ENCODE measurements around the gene MSH2.
A peak's percentile ranks its signal among the peaks of the same experiment; 100 is the strongest.
"Not testable (repeated sequence)": the region's sequence is repeated elsewhere in the genome, so short reads cannot be mapped to it uniquely, and the experiment has no call there.

MSH2 gene

DNA sequence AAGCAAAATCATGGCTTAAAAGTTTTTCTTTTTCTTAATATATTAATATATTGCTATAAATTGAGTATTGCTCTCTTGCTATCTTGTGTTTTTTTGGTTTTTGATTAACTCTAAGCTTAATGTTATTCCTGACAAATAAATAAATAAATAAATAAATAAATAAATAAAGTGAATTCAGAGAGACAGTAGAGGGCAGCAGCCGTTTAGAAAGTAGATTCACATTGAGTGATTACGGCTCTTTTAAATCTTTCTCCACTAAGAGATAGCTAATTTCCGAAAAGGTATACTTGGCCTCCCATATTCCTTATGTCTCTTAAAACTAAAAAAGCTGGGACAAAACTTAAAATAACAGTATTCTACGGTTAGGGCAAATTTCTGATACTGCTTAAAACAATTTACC is 34.3 kb downstream of the MSH2 start:
- TF ChIP-seq, protein P1, sequence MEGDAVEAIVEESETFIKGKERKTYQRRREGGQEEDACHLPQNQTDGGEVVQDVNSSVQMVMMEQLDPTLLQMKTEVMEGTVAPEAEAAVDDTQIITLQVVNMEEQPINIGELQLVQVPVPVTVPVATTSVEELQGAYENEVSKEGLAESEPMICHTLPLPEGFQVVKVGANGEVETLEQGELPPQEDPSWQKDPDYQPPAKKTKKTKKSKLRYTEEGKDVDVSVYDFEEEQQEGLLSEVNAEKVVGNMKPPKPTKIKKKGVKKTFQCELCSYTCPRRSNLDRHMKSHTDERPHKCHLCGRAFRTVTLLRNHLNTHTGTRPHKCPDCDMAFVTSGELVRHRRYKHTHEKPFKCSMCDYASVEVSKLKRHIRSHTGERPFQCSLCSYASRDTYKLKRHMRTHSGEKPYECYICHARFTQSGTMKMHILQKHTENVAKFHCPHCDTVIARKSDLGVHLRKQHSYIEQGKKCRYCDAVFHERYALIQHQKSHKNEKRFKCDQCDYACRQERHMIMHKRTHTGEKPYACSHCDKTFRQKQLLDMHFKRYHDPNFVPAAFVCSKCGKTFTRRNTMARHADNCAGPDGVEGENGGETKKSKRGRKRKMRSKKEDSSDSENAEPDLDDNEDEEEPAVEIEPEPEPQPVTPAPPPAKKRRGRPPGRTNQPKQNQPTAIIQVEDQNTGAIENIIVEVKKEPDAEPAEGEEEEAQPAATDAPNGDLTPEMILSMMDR (IDR thresholded peaks at IDR 0.05; ENCODE audit: insufficient read depth, missing control alignments), result peak; percentile 57
- no peak for FAIRE-seq
- no peak for DNase-seq (ENCODE audit: insufficient read length, low spot score)

DNA sequence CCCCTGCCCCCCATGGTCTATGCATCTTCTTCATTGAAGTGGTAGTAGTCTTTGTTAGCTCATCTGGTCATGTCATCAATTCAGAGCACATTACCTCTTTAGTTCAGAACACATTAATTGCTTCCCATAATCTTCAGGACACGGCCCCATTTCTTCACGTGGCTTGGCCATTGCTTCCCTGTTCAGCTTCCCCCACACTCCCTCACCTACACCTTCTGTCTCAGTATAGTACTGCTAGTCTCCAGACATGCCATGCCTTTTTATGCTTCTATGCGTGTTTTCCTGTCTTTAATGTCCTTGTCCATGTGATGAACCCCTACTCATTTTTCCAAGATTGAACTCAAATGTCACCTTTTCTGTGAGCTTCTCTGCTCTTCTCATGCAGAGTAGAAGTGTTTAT is 35.1 kb downstream of the MSH2 start:
- FAIRE-seq, result no peak
- TF ChIP-seq, protein P1 (IDR thresholded peaks at IDR 0.05; ENCODE audit: insufficient read depth, missing control alignments), result no peak
- no peak for DNase-seq (ENCODE audit: insufficient read length, low spot score)

DNA sequence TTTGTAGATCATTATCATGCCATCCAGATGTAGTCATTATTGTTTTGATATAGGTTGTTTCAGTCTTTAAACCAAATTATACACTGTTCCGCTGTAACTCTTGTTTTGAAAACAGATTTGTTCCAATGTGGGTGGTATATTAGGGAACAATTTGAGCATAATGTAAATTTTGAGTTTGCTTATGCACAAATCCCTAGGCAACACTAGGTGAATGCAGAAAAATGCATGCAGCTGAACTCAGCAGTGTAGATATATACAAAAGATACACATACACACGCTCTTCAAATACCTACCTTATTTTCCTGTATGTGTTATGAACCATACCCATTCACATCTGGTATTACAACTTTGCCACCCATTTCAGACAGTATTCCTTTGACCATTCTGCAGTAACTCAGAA is 35.8 kb downstream of the MSH2 start:
- DNase-seq (ENCODE audit: insufficient read length, low spot score) (no peak), FAIRE-seq (no peak)
- TF ChIP-seq, protein P1 (IDR thresholded peaks at IDR 0.05; ENCODE audit: insufficient read depth, missing control alignments), result no peak

DNA sequence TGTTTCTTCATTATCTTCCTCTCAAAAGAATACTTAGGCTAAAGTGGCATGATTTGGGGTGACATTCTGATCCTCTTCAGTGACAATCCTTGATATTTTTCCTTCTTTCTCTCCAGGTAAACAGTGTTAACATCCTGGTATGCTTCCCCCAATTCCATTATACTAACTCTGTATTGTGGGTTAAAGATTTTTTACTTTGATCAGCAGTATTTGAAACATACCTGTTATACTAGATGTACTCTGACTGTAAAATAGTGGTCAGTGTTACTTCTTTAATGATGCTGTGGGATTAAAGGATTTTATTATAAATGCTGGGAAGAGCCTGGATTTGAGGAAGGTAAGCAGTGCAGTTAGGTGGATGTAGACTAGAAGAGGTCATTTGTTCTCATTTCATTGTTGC is 48.8 kb downstream of the MSH2 start:
- TF ChIP-seq, protein P1 (IDR thresholded peaks at IDR 0.05; ENCODE audit: insufficient read depth, missing control alignments), result no peak
- no peak for FAIRE-seq
- no peak for DNase-seq (ENCODE audit: insufficient read length, low spot score)

DNA sequence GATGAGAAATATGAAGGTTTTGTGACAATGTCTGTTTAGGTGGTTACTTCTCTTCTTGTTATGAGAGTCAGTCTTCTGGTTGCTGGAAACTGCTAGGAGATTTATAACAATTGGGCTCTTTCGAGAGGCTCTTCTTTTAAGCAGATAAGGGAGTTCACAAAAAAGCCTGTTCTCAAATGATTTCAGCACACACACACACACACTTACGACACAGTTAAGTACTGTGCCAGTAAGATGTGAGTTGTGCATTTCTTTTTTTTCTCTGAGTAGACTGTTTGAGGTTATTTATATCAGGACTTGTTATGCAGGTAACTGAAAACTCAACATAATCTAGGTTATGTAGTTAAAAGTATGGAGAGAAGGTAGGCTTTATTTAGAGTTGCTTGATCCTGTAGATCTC is 49.8 kb downstream of the MSH2 start:
- TF ChIP-seq, protein P1 (IDR thresholded peaks at IDR 0.05; ENCODE audit: insufficient read depth, missing control alignments), result no peak
- DNase-seq (ENCODE audit: insufficient read length, low spot score) (no peak), FAIRE-seq (no peak)

DNA sequence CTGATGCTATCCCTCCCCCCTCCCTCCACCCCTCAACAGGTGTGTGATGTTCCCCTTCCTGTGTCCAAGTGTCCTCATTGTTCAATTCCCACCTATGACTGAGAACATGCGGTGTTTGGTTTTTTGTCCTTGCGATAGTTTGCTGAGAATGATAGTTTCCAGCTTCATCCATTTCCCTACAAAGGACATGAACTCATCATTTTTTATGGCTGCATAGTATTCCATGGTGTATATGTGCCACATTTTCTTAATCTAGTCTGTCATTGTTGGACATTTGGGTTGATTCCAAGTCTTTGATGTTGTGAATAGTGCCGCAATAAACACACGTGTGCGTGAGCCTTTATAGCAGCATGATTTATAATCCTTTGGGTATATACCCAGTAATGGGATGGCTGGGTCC is 51.9 kb downstream of the MSH2 start:
- DNase-seq (ENCODE audit: insufficient read length, low spot score); FAIRE-seq: not testable (repeated sequence)

DNA sequence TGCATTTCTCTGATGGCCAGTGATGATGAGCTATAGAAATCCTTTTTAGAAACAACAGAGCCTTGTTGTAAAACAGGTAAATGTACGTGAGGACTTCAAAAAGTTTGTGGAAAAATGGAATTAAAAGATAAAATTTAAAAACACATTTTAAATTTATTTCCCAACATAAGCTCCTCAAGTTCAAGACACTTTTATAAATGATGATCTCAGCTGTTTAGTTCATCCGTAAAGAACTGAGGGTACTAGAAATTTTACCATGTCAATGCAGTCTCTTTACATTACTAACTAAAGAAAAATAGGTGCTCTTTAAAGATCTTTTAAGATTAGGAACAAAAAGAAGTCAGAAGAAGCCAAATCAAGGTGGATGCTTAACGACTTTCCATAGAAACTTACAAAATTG is 52.5 kb downstream of the MSH2 start:
- FAIRE-seq (no peak), DNase-seq (ENCODE audit: insufficient read length, low spot score) (no peak)
- TF ChIP-seq, protein P1 (IDR thresholded peaks at IDR 0.05; ENCODE audit: insufficient read depth, missing control alignments), result no peak

DNA sequence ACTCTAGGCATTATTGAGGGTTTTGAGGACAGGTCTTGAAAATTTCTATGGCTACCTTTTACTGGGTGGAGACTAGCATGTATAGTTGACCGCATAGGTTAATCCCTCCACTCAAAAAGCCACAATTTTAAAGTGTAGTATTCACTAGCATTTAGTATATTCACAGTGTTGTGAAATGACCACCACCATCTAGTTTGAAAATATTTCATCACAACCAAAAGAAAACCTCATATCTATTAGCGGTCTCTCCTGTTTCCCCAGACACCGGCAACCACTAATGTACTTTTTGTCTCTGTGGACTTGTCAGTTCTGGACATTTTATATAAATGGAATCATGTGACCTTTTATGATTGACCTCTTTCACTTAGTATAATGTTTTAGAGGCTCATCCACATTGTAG is 53.9 kb downstream of the MSH2 start:
- DNase-seq (ENCODE audit: insufficient read length, low spot score), result no peak
- FAIRE-seq, result no peak
- TF ChIP-seq, protein P1 (IDR thresholded peaks at IDR 0.05; ENCODE audit: insufficient read depth, missing control alignments), result no peak

Measured in D721Med (cell line).